Astrocyte (in vitro differentiated cells and primary cell): Measurements from ENCODE around the gene PCDHGC3.

Experiments used
- CTCF ChIP-seq: IDR thresholded peaks from 2 replicates; pipeline ENCODE4 v1.5.1; 2011; ENCODE audit warnings: low read depth, mild to moderate bottlenecking, inconsistent platforms, low read length, moderate library complexity; ENCODE audit not compliant: insufficient read depth
- EZH2 ChIP-seq: IDR thresholded peaks from 2 replicates; pipeline ENCODE4 v1.6.1; 2012; ENCODE audit warnings: mild to moderate bottlenecking, low read length, inconsistent platforms; ENCODE audit not compliant: insufficient read depth

GRCh38 chr5:141508440-141508797, 32.7 kb downstream of the PCDHGC3 start:
- TF ChIP-seq CTCF (no peak), EZH2 (no peak)
